H1 (cell line): ENCODE results near the gene PDIA6. TPM values are rescaled to one million over a fixed set of nuclear protein-coding genes. Genes with fewer than 3 reads are reported as not detected.

Experiments
- CTCF ChIA-PET: fragments of 300-600 bp; sonication (Branson Sonifier 250); formaldehyde crosslinking; loops from one replicate; lab custom pipeline; 2021; ENCODE audit not compliant: partially characterized antibody; lab: Charles Lee
- POLR2A ChIA-PET: fragments of 300-600 bp; sonication (Branson Sonifier 250); formaldehyde crosslinking; loops from one replicate; lab custom pipeline; 2021; ENCODE audit warnings: inconsistent platforms; ENCODE audit not compliant: partially characterized antibody; lab: Charles Lee
- DNase-seq, 2 experiments: peaks; one replicate each; pipeline versions ENCODE4 v3.0.0 to v3.0.0-alpha.2; 2010 to 2022; ENCODE audit warnings: low spot score in 2 of 2, low read depth in 1 of 2, mixed read lengths in 1 of 2
- FAIRE-seq: peaks from 2 replicates; lab custom pipeline; 2011; peaks lifted over from hg19 to GRCh38; lab: Jason Lieb, UNC
- H2AFZ ChIP-seq: 2 replicates; pipeline ENCODE4 v1.8.1; 2012; ENCODE audit warnings: low read length, inconsistent platforms
- H2AK5ac ChIP-seq: 2 replicates; pipeline ENCODE4 v1.6.1; 2013; ENCODE audit warnings: low read depth, low read length
- H2BK120ac ChIP-seq: replicated peaks from 2 replicates; pipeline ENCODE3; 2013; ENCODE audit warnings: low read depth, low read length, inconsistent platforms
- H2BK12ac ChIP-seq: 2 replicates; pipeline ENCODE4 v1.6.1; 2013; ENCODE audit warnings: low read depth, low read length
- H2BK15ac ChIP-seq: 2 replicates; pipeline ENCODE4 v1.6.1; 2013; ENCODE audit warnings: low read length
- H2BK20ac ChIP-seq: 2 replicates; pipeline ENCODE4 v1.6.1; 2013; ENCODE audit warnings: low read length
- H2BK5ac ChIP-seq: 2 replicates; pipeline ENCODE4 v1.6.1; 2013; ENCODE audit warnings: low read depth, low read length
- H3K14ac ChIP-seq: 2 replicates; pipeline ENCODE4 v1.6.1; 2013; ENCODE audit warnings: inconsistent platforms; ENCODE audit not compliant: insufficient read length
- H3K18ac ChIP-seq: 2 replicates; pipeline ENCODE4 v1.6.1; 2013; ENCODE audit warnings: low read length; ENCODE audit errors: extremely low read depth
- H3K23ac ChIP-seq: 2 replicates; pipeline ENCODE4 v1.6.1; 2013; ENCODE audit warnings: inconsistent platforms; ENCODE audit not compliant: insufficient read length
- H3K23me2 ChIP-seq: 2 replicates; pipeline ENCODE4 v1.6.1; 2013; ENCODE audit warnings: low read depth, low read length
- H3K27ac ChIP-seq: 2 replicates; pipeline ENCODE4 v1.6.1; 2011; ENCODE audit warnings: low read depth, low read length, inconsistent platforms
- H3K27me3 ChIP-seq, 4 experiments: replicated peaks in 1 of 4; 1 replicate in 1 of 4; 2 replicates in 3 of 4; pipeline versions ENCODE4 v1.6.1 to v1.8.1; 2011 to 2013; ENCODE audit warnings: low read length in 3 of 4, mild to moderate bottlenecking in 3 of 4, inconsistent platforms in 2 of 4, mixed read lengths in 2 of 4, moderate library complexity in 1 of 4; ENCODE audit not compliant: control insufficient read depth in 3 of 4, insufficient read depth in 3 of 4; ENCODE audit errors: extremely low read depth in 1 of 4
- H3K36me3 ChIP-seq, 4 experiments: 2 replicates each; pipeline versions ENCODE4 v1.6.1 to v1.8.1; 2011 to 2013; ENCODE audit warnings: mild to moderate bottlenecking in 4 of 4, low read length in 3 of 4, moderate library complexity in 2 of 4, control low read depth in 1 of 4, inconsistent platforms in 1 of 4; ENCODE audit not compliant: insufficient read depth in 4 of 4, control insufficient read depth in 2 of 4
- H3K4ac ChIP-seq: replicated peaks from 2 replicates; pipeline ENCODE3; 2013; ENCODE audit warnings: low read length, low read depth, mixed read lengths, inconsistent platforms; ENCODE audit not compliant: insufficient read length
- H3K4me1 ChIP-seq, 4 experiments: replicated peaks in 1 of 4; 1 replicate in 1 of 4; 2 replicates in 3 of 4; pipeline versions ENCODE4 v1.6.1 to v1.8.1; 2011 to 2013; ENCODE audit warnings: low read length in 3 of 4, inconsistent platforms in 2 of 4, mixed read lengths in 1 of 4; ENCODE audit not compliant: insufficient read depth in 4 of 4, control insufficient read depth in 3 of 4
- H3K4me2 ChIP-seq, 2 experiments: 2 replicates each; pipeline versions ENCODE4 v1.6.1 to v1.8.1; 2011 to 2013; ENCODE audit warnings: low read depth in 2 of 2, low read length in 2 of 2, control low read depth in 1 of 2, inconsistent platforms in 1 of 2, mild to moderate bottlenecking in 1 of 2; ENCODE audit not compliant: insufficient read depth in 1 of 2
- H3K4me3 ChIP-seq, 4 experiments: fragments of 200-600, 300-600 bp in 1 of 4; sonication (generic), shearing (Covaris generic), sonication (Bioruptor Twin) in 1 of 4; 2 replicates each; pipeline versions ENCODE4 v1.5.1 to v1.8.1; 2011 to 2016; ENCODE audit warnings: low read length in 4 of 4, low read depth in 3 of 4, control low read depth in 2 of 4, inconsistent platforms in 2 of 4, mild to moderate bottlenecking in 2 of 4, mixed read lengths in 1 of 4, moderate library complexity in 1 of 4; ENCODE audit not compliant: insufficient read depth in 2 of 4; ENCODE audit errors: extremely low read depth in 1 of 4
- H3K56ac ChIP-seq: replicated peaks from 2 replicates; pipeline ENCODE3; 2013; ENCODE audit warnings: low read depth, mild to moderate bottlenecking, mixed read lengths, low read length, inconsistent platforms; ENCODE audit not compliant: insufficient read length
- H3K79me1 ChIP-seq: 2 replicates; pipeline ENCODE4 v1.6.1; 2013; ENCODE audit warnings: low read depth, low read length, control low read depth
- H3K79me2 ChIP-seq, 2 experiments: 2 replicates each; pipeline versions ENCODE4 v1.6.1 to v1.8.1; 2012 to 2013; ENCODE audit warnings: low read length in 2 of 2, mild to moderate bottlenecking in 2 of 2, inconsistent platforms in 1 of 2; ENCODE audit not compliant: insufficient read depth in 2 of 2, control insufficient read depth in 1 of 2
- H3K9ac ChIP-seq, 4 experiments: replicated peaks in 1 of 4; 1 replicate in 1 of 4; 2 replicates in 3 of 4; pipeline versions ENCODE4 v1.6.1 to v1.8.1; 2011 to 2013; ENCODE audit warnings: low read depth in 3 of 4, low read length in 3 of 4, control low read depth in 2 of 4, mild to moderate bottlenecking in 2 of 4, moderate library complexity in 2 of 4, inconsistent platforms in 1 of 4; ENCODE audit errors: extremely low read depth in 1 of 4
- H3K9me3 ChIP-seq, 2 experiments: 2 replicates each; pipeline versions ENCODE4 v1.6.1 to v1.8.1; 2012 to 2013; ENCODE audit warnings: mild to moderate bottlenecking in 2 of 2, moderate library complexity in 2 of 2, control low read depth in 1 of 2, inconsistent platforms in 1 of 2, low read depth in 1 of 2, low read length in 1 of 2, mixed read lengths in 1 of 2; ENCODE audit not compliant: insufficient read depth in 2 of 2
- H4K20me1 ChIP-seq, 2 experiments: replicated peaks in 1 of 2; 2 replicates each; pipeline versions ENCODE3 to v1.8.1; 2011 to 2013; ENCODE audit warnings: inconsistent platforms in 2 of 2, low read length in 2 of 2, mild to moderate bottlenecking in 1 of 2; ENCODE audit not compliant: insufficient read depth in 2 of 2, control insufficient read depth in 1 of 2
- H4K5ac ChIP-seq: 2 replicates; pipeline ENCODE4 v1.6.1; 2013; ENCODE audit warnings: low read length, low read depth, mixed read lengths, inconsistent platforms; ENCODE audit not compliant: insufficient read length
- H4K8ac ChIP-seq: 2 replicates; pipeline ENCODE4 v1.8.0; 2013; ENCODE audit warnings: mild to moderate bottlenecking, moderate library complexity, low read length, inconsistent platforms; ENCODE audit not compliant: insufficient read depth; ENCODE audit errors: extremely low read depth
- H4K91ac ChIP-seq: replicated peaks from 2 replicates; pipeline ENCODE3; 2013; ENCODE audit warnings: low read length, mixed read lengths, inconsistent platforms; ENCODE audit not compliant: insufficient read length
- ASH2L ChIP-seq: fragments of 200-600, 300-600 bp; sonication (generic); IDR thresholded peaks from one replicate; pipeline ENCODE4 v1.7.1; 2017; ENCODE audit warnings: low read length
- CBX5 ChIP-seq: fragments of 300-800, 300-1000 bp; sonication (generic); IDR thresholded peaks from 2 replicates; pipeline ENCODE4 v1.7.1; 2016; ENCODE audit warnings: antibody characterized with exemption, low read length, low read depth
- CEBPB ChIP-seq: IDR thresholded peaks from 2 replicates; pipeline ENCODE4 v1.6.1; 2012; ENCODE audit warnings: low read depth, low read length
- EP300 ChIP-seq, 2 experiments: IDR thresholded peaks; 1 replicate in 1 of 2; 2 replicates in 1 of 2; pipeline ENCODE4 v1.6.1; 2011 to 2012; ENCODE audit warnings: low read depth in 2 of 2, low read length in 2 of 2, mild to moderate bottlenecking in 2 of 2, borderline replicate concordance in 1 of 2, inconsistent platforms in 1 of 2, moderate library complexity in 1 of 2
- FOSL1 ChIP-seq: IDR thresholded peaks from 2 replicates; pipeline ENCODE4 v1.6.1; 2011; ENCODE audit warnings: mild to moderate bottlenecking, low read depth, low read length, moderate library complexity; ENCODE audit not compliant: insufficient read depth
- HDAC6 ChIP-seq: IDR thresholded peaks from one replicate; pipeline ENCODE4 v1.7.1; 2012; ENCODE audit warnings: low read depth, mild to moderate bottlenecking, inconsistent platforms, low read length, moderate library complexity
- MAFK ChIP-seq: IDR thresholded peaks from 2 replicates; pipeline ENCODE4 v1.6.1; 2012; ENCODE audit warnings: low read depth, mild to moderate bottlenecking, improper control_type of control experiment, low read length
- TAF7 ChIP-seq: optimal IDR thresholded peaks from 2 replicates; pipeline ENCODE3; 2011; ENCODE audit warnings: low read depth, mild to moderate bottlenecking, inconsistent platforms, low read length, moderate library complexity, borderline replicate concordance
- TEAD4 ChIP-seq: IDR thresholded peaks from 2 replicates; pipeline ENCODE4 v1.6.1; 2012; ENCODE audit warnings: low read depth, low read length, inconsistent platforms, mixed read lengths
- whole genome bisulfite sequencing, 2 experiments: shearing (Covaris generic) in 1 of 2; methylation state at CpG; one replicate each; pipeline versions ENCODE4 v1.1.6 to v1.1.7; 2013 to 2015; ENCODE audit warnings: low lambda C conversion rate in 2 of 2, mixed read lengths in 2 of 2, inconsistent platforms in 1 of 2, low coverage in 1 of 2, missing lambda C conversion rate in 1 of 2; ENCODE audit not compliant: insufficient replicate concordance in 2 of 2, insufficient coverage in 1 of 2, insufficient read length in 1 of 2; ENCODE audit errors: extremely low coverage in 1 of 2, missing lambda C conversion rate in 1 of 2; 5-methylcytosine and 5-hydroxymethylcytosine counted together
- polyA plus RNA-seq, 7 experiments: library from polyadenylated mRNA; depleted of rRNA in 3 of 7; stranded (reverse) in 5 of 7; unstranded in 2 of 7; fragments of >200 nt in 5 of 7; fragments of 200-250 nt in 2 of 7; gene quantifications; 1 replicate in 5 of 7; 2 replicates in 1 of 7; 4 replicates in 1 of 7; pipeline versions ENCODE4 v1.2.1 to v1.2.3, GENCODE V29; 2011 to 2013; ENCODE audit warnings: missing spikeins in 2 of 7, mixed read lengths in 2 of 7
- total RNA-seq: library from RNA; stranded (reverse); fragmentation: NEBNext Ultra II Directional; extraction: Animal tissue kit (Norgen Biotek cat#: 25700); gene quantifications from 2 replicates; pipeline ENCODE4 v1.2.1, GENCODE V29; 2021
- TF ChIP-seq, protein P1 (sequence below): IDR thresholded peaks from 2 replicates; pipeline ENCODE4 v1.6.1; 2011; ENCODE audit warnings: low read length, improper control_type of control experiment
- TF ChIP-seq, protein P2 (sequence below): IDR thresholded peaks from 2 replicates; pipeline ENCODE4 v1.6.1; 2012; ENCODE audit warnings: inconsistent platforms

The PDIA6 gene
- total and polyA plus RNA-seq, 2 of the 8 experiments (the other 6 are each of a cell fraction or from before 2014, with no cell fraction given) = 181 to 384 TPM

DNA sequence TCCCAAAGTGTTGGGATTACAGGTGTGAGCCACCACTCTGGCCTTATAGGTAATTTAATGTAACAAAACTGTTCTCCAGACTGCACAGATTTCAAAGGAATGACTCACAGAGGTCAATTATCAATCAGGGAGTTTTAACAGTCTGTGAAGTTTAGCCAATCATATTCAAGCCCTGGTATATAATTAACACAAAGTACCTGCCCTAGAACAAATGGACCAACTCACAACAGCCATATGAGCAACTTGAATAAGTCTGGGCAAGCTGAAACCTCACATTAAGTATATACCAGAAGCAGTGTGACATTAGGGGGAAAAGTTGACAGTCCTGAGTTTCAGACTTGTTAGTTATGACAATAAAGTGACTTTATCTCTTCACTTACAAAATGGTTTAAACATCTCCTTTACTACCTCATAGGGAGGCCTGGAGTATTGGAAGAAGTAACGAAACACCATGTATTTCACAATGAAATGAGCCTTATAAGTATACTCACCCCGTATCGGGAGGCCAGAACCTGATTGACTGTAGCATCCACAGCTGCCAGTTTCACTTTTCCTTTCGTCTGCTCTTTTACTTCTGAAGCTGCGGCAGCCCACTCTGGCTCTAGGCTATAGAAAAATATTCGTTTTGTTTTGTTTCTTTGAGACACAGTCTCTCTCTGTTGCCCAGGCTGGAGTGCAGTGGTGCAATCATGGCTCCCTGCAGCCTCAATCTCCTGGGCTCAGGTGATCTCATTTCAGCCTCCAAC is 22.2 kb downstream of the PDIA6 start:
- Histone ChIP-seq H2AK5ac (no peak overlapping the region), H4K5ac (no peak overlapping the region), H3K23me2 (no peaks in the 10 kb centered on the region), H3K36me3 (peaks cover 36 to 94% (median 72%) of the 10 kb centered on the region in 4 experiments), H3K4me1 (no peaks in the 10 kb centered on the region), H3K79me1 (peaks cover 9% of the 10 kb centered on the region), H4K91ac (no peak overlapping the region), H3K79me2 (peaks cover 0 to 9% of the 10 kb centered on the region in 2 experiments; a peak in 2 of 4 replicates), H2AFZ (no peak overlapping the region), H2BK5ac (no peak overlapping the region), H2BK12ac (no peak overlapping the region), H2BK15ac (no peak overlapping the region), H3K27me3 (no peaks in the 10 kb centered on the region), H3K56ac (no peak overlapping the region), H3K27ac (no peak overlapping the region), H3K23ac (no peak overlapping the region), H2BK120ac (no peak overlapping the region), H4K20me1 (peaks cover 6 to 10% of the 10 kb centered on the region in 2 experiments), H3K9ac (no peak overlapping the region), H3K9me3 (no peaks in the 10 kb centered on the region), H2BK20ac (no peak overlapping the region), H3K14ac (no peak overlapping the region), H3K4ac (no peak overlapping the region), H3K4me3 (no peak overlapping the region), H3K4me2 (no peak overlapping the region), H3K18ac (no peak overlapping the region), H4K8ac (no peak overlapping the region)
- CTCF ChIA-PET = interaction anchor here (0.8 to 4.4 kb wide), 6 partner anchors 9 to 81 kb away, joined by 3 to 20 read pairs (median 8); no protein-coding TSS in a partner anchor
- FAIRE-seq = no peak
- POLR2A ChIA-PET = no interaction called here
- DNase-seq = no peak
- 98% methylated on average over 6 of the region's 6 CpGs; no CpG with 5 or more reads in 1 of the 2 experiments for WGBS, 2 experiments
- TF ChIP-seq HDAC6 (no peak), ASH2L (no peak), TAF7 (no peak), EP300 (IDR thresholded peaks at IDR 0.05; ENCODE audit: borderline replicate concordance in 1 of 2, low read depth in 2 of 2, low read length in 2 of 2) (no peak), CBX5 (no peak), CEBPB (no peak), MAFK (no peak), TEAD4 (no peak), FOSL1 (no peak)
- TF ChIP-seq, protein P1, sequence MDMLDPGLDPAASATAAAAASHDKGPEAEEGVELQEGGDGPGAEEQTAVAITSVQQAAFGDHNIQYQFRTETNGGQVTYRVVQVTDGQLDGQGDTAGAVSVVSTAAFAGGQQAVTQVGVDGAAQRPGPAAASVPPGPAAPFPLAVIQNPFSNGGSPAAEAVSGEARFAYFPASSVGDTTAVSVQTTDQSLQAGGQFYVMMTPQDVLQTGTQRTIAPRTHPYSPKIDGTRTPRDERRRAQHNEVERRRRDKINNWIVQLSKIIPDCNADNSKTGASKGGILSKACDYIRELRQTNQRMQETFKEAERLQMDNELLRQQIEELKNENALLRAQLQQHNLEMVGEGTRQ = no peak
- TF ChIP-seq, protein P2, sequence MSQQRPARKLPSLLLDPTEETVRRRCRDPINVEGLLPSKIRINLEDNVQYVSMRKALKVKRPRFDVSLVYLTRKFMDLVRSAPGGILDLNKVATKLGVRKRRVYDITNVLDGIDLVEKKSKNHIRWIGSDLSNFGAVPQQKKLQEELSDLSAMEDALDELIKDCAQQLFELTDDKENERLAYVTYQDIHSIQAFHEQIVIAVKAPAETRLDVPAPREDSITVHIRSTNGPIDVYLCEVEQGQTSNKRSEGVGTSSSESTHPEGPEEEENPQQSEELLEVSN = no peak
